ENCODE results near the gene NOVA2.

DNA sequence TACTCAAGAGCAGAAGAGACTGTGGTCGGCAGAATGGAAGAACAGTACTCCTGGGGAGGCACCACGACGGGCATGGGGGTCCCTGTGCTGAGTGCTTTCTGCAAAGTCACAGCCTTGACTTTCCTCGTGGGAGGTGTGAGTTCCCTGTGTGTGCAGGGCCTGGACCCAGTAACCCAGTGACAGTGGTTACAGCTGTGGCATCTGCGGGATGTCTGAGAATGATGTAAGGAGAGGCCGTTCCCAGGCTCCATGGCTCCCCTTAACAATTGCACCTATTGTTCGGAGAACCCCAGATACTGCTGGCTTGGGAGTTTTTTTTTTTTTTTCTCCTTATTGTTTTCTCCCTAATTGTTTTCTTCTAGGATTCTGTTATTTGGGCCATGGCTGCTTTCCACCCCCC is 54.0 kb downstream of the NOVA2 start:
- TF ChIP-seq, protein P1, sequence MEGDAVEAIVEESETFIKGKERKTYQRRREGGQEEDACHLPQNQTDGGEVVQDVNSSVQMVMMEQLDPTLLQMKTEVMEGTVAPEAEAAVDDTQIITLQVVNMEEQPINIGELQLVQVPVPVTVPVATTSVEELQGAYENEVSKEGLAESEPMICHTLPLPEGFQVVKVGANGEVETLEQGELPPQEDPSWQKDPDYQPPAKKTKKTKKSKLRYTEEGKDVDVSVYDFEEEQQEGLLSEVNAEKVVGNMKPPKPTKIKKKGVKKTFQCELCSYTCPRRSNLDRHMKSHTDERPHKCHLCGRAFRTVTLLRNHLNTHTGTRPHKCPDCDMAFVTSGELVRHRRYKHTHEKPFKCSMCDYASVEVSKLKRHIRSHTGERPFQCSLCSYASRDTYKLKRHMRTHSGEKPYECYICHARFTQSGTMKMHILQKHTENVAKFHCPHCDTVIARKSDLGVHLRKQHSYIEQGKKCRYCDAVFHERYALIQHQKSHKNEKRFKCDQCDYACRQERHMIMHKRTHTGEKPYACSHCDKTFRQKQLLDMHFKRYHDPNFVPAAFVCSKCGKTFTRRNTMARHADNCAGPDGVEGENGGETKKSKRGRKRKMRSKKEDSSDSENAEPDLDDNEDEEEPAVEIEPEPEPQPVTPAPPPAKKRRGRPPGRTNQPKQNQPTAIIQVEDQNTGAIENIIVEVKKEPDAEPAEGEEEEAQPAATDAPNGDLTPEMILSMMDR (IDR thresholded peaks at IDR 0.05 in 2 of 3, conservative IDR thresholded peaks at IDR 0.05 in 1 of 3; ENCODE audit: borderline replicate concordance in 1 of 3, insufficient read depth in 1 of 3, low read depth in 2 of 3, low read length in 2 of 3), result no peak
- TF ChIP-seq POLR2AphosphoS5 (IDR thresholded peaks at IDR 0.05; ENCODE audit: low read depth, low read length), result no peak
- TF ChIP-seq, protein P2, sequence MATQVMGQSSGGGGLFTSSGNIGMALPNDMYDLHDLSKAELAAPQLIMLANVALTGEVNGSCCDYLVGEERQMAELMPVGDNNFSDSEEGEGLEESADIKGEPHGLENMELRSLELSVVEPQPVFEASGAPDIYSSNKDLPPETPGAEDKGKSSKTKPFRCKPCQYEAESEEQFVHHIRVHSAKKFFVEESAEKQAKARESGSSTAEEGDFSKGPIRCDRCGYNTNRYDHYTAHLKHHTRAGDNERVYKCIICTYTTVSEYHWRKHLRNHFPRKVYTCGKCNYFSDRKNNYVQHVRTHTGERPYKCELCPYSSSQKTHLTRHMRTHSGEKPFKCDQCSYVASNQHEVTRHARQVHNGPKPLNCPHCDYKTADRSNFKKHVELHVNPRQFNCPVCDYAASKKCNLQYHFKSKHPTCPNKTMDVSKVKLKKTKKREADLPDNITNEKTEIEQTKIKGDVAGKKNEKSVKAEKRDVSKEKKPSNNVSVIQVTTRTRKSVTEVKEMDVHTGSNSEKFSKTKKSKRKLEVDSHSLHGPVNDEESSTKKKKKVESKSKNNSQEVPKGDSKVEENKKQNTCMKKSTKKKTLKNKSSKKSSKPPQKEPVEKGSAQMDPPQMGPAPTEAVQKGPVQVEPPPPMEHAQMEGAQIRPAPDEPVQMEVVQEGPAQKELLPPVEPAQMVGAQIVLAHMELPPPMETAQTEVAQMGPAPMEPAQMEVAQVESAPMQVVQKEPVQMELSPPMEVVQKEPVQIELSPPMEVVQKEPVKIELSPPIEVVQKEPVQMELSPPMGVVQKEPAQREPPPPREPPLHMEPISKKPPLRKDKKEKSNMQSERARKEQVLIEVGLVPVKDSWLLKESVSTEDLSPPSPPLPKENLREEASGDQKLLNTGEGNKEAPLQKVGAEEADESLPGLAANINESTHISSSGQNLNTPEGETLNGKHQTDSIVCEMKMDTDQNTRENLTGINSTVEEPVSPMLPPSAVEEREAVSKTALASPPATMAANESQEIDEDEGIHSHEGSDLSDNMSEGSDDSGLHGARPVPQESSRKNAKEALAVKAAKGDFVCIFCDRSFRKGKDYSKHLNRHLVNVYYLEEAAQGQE (IDR thresholded peaks at IDR 0.05; ENCODE audit: low read depth), result no peak
- no peak for TF ChIP-seq RAD21 (IDR thresholded peaks at IDR 0.05; ENCODE audit: low read depth)
- no peak for TF ChIP-seq CEBPB (IDR thresholded peaks at IDR 0.05; ENCODE audit: low read depth)
- TF ChIP-seq POLR2A (IDR thresholded peaks at IDR 0.05; ENCODE audit: borderline replicate concordance, extremely low read depth, insufficient read depth, insufficient read length), result no peak
- TF ChIP-seq YY1 (IDR thresholded peaks at IDR 0.05; ENCODE audit: extremely low read depth, insufficient replicate concordance, low read depth, low read length), result no peak
- TF ChIP-seq TCF7L2 (IDR thresholded peaks at IDR 0.05; ENCODE audit: borderline replicate concordance, extremely low read depth, insufficient read depth, insufficient read length), result no peak
- TF ChIP-seq SP1 (IDR thresholded peaks at IDR 0.05; ENCODE audit: low read depth), result no peak
